ENCODE measurements around the gene RAP2C.

- TF ChIP-seq CTCF (IDR thresholded peaks at IDR 0.05) (no peak), POLR2A (IDR thresholded peaks at IDR 0.05) (no peak)
These were observed 37.9 kb upstream of the RAP2C start for GRCh38 chrX:132257116-132257515.

Measured in testis (tissue), 2 donors.